Left colon (tissue), 2 donors: ENCODE data around the gene EXTL2. TPM values are rescaled to one million over a fixed set of nuclear protein-coding genes. Genes with fewer than 3 reads are reported as not detected.
"Not testable (repeated sequence)": the region's sequence is repeated elsewhere in the genome, so short reads cannot be mapped to it uniquely, and the experiment has no call there.

Source experiments
- ATAC-seq: fragments of 200-7000 bp; cut with Tn5 transposase; one replicate; pipeline ENCODE4 v1.9.1; 2020; ENCODE audit warnings: mild to moderate bottlenecking, moderate library complexity
- DNase-seq, 2 donors: peaks; one replicate each; pipeline ENCODE4 v3.0.0-alpha.2; 2020
- intact Hi-C, 2 donors: fragments of 100-400 bp; cut with DNase I in 1 of 2; cut with micrococcal nuclease in 1 of 2; formaldehyde crosslinking; loops; one replicate each; pipeline versions ENCODE4 v1.11.2 to v1.14.0; 2022; cut with DNase I, micrococcal nuclease
- long read RNA-seq: library from polyadenylated mRNA; unstranded; transcript quantifications from one replicate; pipeline ENCODE4 v2.0.0, GENCODE V29; 2021
- total RNA-seq, 2 donors: library from RNA; stranded (reverse); fragmentation: NEBNext Ultra II Directional; extraction: Animal tissue kit (Norgen Biotek cat#: 25700); gene quantifications; one replicate each; pipeline ENCODE4 v1.2.1, GENCODE V29; 2021
- donor health status: DM: no; HTN: no; CAD: no.
- donor health status: DM: yes; HTN: yes; CAD: no.

The EXTL2 gene, protein sequence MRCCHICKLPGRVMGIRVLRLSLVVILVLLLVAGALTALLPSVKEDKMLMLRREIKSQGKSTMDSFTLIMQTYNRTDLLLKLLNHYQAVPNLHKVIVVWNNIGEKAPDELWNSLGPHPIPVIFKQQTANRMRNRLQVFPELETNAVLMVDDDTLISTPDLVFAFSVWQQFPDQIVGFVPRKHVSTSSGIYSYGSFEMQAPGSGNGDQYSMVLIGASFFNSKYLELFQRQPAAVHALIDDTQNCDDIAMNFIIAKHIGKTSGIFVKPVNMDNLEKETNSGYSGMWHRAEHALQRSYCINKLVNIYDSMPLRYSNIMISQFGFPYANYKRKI
- total RNA-seq, result 1 to 10 TPM; 3.6 to 5.5 TPM
- long read RNA-seq, partial matches to known transcripts, result 0 of 3 reads
- long read RNA-seq, other reads (novel, unspliced or antisense), result 1 of 3 reads

DNA sequence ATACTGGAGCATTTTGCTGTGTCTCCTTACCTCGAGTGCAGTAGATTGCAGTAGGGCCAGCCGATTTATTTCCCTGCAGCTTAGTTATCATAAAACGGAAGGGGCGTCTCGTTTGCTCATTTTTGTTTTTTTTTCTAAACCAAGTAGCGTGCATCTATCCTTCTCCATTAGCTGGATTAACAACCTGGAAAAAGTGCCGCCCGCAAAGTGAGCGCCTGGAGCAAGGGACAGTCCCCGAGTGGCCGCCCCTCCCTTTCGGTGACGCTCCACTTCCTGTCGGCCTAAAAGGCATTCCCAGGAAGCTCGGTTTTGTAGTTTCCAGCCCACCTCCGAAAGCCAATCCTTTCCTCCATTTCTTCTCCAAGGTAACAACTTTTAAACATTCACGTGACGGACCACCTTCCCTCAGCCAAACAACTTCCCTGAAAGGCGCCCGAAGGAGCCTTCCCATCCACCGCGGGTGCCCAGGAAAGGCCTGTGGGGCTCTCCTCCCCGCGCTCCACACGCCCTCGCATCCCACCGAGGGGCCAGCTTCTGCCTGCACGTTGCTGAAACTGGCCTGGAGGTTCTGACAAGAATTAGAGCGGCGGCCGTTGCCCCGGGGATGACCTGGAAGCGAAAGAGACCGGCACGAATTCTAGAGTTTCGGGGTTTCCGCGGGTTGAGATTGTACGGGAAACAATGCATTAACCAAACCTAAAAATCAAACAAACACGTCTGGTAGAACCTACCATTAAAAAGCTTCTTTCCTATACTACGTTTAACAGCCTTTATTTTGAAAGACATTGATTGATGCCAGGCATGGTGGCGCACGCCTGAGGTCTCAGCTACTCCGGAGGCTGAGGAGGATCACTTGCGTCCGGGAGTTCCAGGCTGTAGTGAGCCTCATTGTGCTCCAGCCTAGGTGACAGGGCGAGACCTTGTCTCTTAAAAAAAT lies at the start of gene EXTL2:
TSS of gene EXTL2 (minus strand) at position 240 of the 937 bp plus-strand sequence. CDS start 6,085 bp downstream, outside the sequence.
- DNase-seq (peak; percentile 90 to 91), ATAC-seq (peak; percentile 73)
- intact Hi-C loops, result no loop called here

DNA sequence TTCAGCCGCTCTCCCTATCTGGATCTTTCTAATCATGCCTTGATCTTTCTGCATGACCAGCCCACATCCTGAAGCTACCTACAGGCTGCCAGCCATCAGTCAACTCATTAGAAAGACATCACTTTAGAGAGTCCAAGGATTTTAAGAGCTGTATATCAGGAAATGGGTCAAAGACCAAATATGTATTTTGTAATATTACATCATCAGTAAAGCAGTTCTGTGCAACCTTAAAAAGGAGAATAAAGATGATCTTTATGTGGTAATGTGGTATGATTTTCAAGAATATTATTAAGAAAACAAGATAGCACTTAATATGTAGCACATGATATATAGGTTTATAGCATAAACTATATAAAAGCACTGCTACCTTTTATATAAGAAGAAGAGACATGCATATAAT lies 48.9 kb upstream of the EXTL2 start:
- no peak for DNase-seq
- intact Hi-C loops, result no loop called here
- no peak for ATAC-seq

DNA sequence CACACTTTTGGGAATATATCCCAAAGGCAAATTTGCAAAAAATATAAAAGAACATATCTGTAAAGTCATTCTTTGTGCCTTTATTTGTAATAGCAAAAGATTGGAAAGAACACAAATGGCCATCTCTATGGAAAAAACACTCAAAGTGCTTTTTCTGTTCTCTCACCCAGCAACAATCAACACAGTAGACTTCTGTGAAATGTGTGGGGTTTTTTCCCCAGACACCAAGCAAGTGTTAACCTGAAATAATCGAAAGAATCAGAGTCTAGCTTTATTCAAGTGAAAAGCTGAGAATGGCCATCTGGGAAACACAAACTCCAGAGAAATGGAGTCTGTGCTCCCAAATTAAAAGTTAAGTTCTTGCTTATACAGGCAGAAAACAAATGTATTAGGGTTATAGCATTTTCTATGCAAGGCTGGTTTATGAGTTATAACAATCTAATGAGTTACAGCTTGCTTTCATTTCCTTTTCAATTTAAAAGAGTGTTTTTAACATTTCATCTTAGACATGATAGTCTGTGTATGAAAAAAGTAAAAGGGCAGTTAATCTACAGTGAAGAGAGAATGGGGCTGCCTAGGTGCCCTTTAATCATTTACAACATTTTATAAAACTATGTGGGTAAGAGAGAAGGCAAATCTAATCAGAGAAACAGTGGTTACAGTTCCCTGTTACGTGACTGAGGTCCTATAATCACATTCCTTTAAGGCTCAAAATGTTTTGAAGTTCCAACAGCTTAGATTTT lies 47.8 kb upstream of the EXTL2 start:
- intact Hi-C loops, result no loop called here
- ATAC-seq (no peak), DNase-seq (no peak)

DNA sequence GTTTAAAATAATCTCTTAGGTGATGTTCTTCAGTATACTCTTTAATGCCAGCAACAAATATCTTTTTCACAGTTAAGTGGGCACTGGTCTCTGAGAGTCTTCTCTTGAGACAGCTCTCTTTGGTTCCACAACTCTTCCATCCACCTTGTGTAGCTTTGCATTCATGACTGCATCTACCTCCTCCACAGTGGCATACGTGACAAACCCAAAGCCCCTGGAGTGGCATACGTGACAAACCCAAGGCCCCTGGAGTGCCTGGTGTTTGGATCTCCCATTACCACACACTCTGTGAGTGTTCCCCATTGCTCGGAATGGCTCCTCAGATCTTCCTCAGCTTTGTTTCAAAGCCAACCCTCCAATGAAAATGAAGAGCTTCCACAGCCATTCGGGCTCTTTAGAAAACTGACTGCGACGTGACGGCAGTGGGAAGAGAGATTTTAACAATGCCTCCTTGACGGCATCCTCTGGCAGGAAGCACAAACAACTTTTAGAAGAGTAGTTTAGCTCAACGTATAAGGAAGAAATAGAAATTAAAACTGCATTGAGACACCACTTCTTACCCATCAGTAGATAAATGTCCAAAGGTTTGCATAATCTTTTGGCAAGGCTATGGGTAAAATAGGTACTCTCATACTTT lies 47.1 kb upstream of the EXTL2 start:
- ATAC-seq, result no peak
- intact Hi-C loops, result no loop called here

DNA sequence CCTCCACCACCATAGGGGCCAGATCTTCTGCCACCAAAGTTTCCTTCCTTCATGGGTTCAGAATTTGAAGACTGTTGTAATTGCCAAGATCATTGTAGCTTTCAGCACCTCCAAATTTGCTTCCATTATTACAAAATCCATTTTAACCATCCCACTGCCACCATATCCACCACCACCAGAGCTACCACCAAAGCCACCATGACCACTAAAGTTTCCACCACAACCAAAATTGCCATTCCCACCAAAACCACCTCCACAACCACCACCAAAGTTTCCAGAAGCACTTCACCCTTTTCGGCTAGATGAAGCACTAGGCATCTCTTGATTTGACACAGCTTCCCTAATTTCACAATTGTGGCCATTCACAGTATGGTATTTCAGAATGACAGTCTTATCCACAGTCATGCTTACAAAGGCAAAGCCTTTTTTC lies 46.5 kb upstream of the EXTL2 start:
- intact Hi-C loops, result no loop called here
- no peak for ATAC-seq
- no peak for DNase-seq

More for the DNA sequence above, 47.1 kb upstream of the EXTL2 start:
- DNase-seq, result no peak

DNA sequence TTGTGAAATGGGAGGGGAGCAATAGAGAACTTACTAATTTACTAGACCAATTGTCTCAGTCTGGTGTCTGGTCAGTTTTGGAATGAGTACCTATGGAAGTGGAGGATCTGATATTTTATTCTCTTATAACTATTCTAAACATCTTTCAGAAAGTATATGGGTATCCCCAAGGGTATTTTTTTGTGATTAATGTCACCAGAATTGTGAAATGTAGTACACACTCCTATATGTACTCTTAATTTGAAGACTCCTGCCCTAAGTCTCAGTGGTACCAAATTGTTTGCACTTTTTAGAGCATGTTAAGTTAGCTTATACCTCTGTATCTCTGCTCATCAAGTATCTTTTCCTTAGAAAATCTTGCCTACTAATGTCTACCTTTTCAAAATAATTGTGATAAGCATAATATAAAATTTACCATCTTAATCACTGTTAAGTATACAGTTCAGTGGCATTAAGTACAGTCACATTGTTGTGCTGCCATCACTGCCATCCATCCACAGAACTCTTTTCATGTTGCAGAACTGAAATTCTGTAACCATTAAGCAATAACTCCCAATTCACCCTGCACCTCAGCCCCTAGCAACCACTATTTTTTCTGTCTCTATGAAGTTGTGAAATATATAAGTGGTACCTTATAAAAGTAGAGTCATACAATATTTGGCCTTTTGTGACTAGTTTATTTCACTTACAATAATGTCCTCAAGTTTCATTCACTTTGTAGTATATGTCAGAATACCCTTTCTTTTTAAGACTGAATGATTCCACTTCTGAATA lies 41.7 kb upstream of the EXTL2 start:
- no peak for DNase-seq
- ATAC-seq, result no peak
- intact Hi-C loops, result no loop called here

DNA sequence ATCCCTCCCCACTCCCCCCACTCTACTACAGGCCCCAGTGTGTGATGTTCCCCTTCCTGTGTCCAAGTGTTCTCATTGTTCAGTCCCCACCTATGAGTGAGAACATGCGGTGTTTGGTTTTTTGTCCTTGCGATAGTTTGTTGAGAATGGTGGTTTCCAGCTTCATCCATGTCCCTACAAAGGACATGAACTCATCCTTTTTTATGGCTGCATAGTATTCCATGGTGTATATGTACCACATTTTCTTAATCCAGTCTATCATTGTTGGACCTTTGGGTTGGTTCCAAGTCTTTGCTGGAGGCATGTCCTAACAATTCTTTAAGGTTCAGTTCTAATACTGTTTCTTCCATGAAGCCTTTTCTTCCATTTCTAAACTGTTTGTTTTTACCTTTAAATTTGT lies 38.9 kb upstream of the EXTL2 start:
- DNase-seq, intact Hi-C loops, ATAC-seq: not testable (repeated sequence)

DNA sequence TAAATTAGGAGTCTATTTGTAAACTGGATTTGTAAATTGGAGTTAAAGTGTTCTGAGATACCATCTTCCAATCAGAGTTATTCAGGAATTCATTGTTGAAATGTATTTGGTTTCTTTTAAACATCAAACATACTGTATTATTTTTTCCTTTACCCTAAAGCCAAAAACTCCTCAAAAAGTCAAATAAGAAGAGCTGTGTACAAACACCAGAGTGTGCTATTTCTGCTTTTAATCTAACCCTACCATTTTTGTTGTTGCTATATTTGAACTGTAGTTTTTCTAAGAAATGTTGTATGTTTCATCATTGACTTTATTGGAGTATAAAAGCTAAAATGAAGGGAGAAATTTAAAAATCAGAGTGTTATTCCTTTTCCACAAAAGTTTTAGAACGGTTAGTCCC lies 37.1 kb upstream of the EXTL2 start:
- intact Hi-C loops, result no loop called here
- no peak for ATAC-seq
- DNase-seq, result no peak

DNA sequence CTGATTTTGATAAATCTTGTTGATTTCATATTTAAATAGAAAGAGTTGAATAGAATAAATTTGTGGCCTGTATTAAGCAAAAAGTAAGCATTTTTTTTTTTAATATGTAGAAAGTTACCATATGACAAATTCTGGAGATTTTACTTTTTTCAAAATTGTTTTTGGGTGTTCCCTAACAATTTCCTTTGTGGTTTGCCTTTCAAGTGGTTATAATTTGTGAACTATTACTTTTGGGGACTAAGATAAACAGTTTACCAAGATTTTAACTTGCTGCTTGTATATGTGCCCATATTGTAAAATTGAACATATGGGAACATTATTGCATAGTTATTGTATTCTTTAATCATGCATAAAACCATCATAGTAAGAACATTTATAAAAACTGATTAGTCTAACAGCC lies 35.9 kb upstream of the EXTL2 start:
- ATAC-seq, result no peak
- intact Hi-C loops, result no loop called here
- no peak for DNase-seq

DNA sequence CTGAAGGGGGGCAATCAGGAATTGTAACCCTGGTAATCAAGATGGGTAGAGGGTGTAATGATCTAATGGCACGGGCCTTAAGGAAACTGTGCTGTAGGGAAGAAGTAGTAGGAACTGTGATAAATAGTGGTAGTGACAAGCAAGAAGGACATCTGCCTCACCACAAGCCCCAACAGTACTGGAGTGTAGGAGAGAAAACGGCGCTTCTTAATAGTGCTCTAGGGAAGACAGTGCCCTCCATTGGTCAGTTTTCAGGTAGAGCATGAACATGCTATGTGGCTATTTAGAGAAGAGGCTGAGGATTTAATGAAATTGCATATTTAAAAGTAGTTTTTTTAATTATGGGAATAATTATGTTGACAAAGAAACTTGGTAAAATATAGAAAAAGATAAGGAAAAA lies 33.5 kb upstream of the EXTL2 start:
- ATAC-seq (no peak), DNase-seq (no peak)
- intact Hi-C loops, result loop anchor here in 1 of 2 donors (10.0 kb wide), 1 partner anchor 357 kb away; no protein-coding TSS in a partner anchor

DNA sequence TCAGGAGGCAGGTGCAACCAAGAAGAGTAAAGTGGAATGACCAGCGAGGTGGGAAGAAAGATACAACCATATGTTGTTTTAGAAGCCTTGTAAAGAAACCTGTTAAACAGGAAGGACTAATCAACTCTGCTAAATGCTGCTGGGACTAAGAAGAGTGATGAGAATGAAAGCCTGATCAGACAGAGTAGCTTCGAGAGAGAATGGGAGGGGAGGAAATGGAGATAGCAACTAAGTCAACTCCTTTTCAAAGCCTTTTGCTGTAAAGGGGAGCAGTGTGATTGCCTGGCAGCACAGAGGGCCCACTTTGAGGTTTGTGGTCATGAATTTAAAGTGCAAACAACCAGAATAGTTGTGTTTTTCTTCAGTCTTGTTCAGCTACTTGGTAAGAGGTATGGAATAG lies 32.6 kb upstream of the EXTL2 start:
- intact Hi-C loops, result loop anchor here in 1 of 2 donors (10.0 kb wide), 1 partner anchor 358 kb away; no protein-coding TSS in a partner anchor
- peak; percentile 22 for ATAC-seq
- no peak for DNase-seq

DNA sequence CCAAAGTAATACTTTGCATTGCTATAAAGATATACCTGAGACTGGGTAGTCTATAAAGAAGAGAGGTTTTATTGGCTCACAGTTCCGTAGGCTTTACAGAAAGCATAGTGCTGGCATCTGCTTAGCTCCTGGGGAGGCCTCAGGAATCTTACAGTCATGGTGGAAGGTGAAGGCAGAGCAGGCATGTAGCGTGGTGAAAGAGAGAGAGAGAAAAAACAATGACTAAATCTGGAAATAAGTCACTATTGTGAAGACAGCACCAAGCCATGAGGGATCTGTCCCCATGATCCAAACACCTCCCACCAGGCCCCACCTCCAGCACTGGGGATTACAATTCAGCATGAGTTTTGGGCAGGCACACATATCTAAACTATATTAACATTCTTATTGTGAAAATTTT lies 31.6 kb upstream of the EXTL2 start:
- ATAC-seq (no peak), DNase-seq (no peak)
- intact Hi-C loops, result loop anchor here in 1 of 2 donors (10.0 kb wide), 1 partner anchor 359 kb away; no protein-coding TSS in a partner anchor

DNA sequence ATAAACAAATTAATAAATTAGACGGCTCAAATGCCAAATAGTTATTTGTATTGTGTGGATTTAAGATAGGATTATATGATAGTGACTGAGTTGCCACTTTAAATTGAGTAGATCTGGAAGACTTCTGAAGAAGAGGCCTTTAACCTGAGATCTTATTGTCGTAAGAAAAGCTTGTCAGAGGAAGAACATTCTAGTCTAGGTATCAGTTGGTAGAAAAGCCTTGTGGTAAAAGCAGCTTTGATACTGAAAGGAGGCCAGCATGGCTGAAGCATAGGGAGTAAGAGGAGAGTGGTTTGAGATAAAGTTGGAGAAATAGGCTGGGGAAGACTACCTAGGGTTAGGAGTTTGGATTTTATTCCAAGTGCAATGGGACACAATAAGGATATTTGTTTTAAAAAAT lies 30.3 kb upstream of the EXTL2 start:
- intact Hi-C loops, result loop anchor here in 1 of 2 donors (10.0 kb wide), 1 partner anchor 360 kb away; no protein-coding TSS in a partner anchor
- no peak for ATAC-seq
- no peak for DNase-seq

DNA sequence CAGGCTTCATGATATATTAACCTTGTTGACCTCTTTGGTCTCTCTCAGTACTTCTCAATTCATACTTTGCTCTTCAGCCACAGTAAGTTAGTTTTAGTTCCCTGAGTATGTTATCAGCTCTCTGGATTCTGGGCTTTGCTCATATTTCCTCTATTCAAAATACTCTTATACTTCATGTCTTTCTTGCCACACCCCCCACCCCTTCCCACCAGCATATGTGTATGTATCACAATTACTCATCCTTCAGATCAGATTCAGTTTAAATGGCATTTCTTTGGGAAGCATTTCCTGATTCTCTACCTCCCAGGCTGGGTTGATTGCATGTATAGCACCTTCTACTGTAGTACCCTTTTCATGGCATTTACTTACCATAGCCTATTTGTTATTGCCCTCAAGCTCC lies 29.6 kb upstream of the EXTL2 start:
- DNase-seq (no peak), ATAC-seq (no peak)
- intact Hi-C loops, result loop anchor here in 1 of 2 donors (10.0 kb wide), 1 partner anchor 361 kb away; no protein-coding TSS in a partner anchor

DNA sequence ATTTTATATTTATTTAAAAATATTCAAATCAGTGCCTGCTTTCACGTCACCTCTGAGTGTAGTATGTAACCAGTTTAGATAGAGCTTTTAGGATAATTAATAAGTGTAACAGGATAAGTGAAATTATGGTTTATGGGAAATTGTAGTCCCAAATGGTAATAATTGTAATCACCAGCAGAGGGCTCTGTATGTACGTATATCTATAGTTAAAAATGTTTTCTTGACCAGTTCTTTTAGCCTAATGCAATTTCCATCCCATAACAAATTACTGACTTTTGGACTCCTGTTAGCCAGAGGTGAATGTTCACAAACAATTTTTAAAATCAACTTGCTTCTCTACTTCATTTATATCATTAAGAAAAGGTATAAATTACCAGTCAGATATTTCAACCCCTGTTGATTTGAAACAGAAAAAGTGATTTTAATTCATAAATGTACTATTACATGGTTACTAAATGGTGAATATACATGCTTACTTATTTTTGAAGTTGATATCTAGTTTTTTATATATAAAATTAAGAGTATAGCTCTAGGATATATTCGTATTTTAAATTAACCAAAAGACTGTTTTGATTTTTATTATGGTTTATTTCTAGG lies 26.6 kb upstream of the EXTL2 start:
- ATAC-seq (no peak), DNase-seq (no peak)
- intact Hi-C loops, result loop anchor here (2.0 to 10.0 kb wide), 2 partner anchors 364 to 368 kb away; no protein-coding TSS in a partner anchor

DNA sequence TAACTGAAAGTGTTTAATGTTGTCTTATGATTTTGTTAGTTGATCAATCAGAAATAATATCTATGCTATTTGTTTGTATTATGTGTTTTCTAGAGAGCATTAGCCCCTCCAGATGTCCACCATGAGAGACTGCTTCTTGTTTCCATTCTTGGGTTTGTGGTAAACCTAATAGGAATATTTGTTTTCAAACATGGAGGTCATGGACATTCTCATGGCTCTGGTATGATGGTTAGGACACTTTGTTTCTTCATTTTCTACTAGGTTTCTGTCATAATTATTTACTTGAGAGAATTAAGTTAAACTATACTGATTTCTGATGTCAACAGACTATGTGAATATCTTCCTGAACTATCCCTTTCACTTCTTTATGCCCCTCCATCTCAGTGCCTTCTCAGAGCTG lies 17.4 kb upstream of the EXTL2 start:
- no peak for ATAC-seq
- DNase-seq, result no peak
- intact Hi-C loops, result no loop called here

DNA sequence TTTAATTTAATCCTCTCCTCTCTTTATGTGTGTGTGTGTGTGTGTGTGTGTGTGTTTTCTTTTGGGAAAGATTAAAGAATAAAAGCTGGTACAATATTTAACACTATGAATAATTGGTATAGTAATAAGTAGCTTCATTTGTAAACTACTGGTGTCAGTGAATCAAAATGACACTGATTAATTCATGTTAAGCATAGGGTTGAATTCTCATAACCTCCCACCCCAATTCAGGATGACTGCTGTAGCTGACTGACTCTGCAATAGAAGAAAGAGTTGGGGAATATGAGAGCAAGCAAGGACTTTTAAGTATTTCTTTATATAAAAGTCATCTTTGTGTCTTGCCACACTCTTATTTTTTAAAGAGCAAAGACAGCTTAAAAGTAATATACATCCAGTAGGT lies 14.4 kb upstream of the EXTL2 start:
- DNase-seq (no peak), ATAC-seq (no peak)
- intact Hi-C loops, result no loop called here
